Iris pigment epithelial cell (primary cell): ENCODE measurements around the gene MMP15.
"Not testable (repeated sequence)": the region's sequence is repeated elsewhere in the genome, so short reads cannot be mapped to it uniquely, and the experiment has no call there.

ENCODE experiments used
- DNase-seq: peaks from one replicate; pipeline ENCODE4 v3.0.0-alpha.2; 2011; ENCODE audit warnings: low read depth

MMP15 gene

DNA sequence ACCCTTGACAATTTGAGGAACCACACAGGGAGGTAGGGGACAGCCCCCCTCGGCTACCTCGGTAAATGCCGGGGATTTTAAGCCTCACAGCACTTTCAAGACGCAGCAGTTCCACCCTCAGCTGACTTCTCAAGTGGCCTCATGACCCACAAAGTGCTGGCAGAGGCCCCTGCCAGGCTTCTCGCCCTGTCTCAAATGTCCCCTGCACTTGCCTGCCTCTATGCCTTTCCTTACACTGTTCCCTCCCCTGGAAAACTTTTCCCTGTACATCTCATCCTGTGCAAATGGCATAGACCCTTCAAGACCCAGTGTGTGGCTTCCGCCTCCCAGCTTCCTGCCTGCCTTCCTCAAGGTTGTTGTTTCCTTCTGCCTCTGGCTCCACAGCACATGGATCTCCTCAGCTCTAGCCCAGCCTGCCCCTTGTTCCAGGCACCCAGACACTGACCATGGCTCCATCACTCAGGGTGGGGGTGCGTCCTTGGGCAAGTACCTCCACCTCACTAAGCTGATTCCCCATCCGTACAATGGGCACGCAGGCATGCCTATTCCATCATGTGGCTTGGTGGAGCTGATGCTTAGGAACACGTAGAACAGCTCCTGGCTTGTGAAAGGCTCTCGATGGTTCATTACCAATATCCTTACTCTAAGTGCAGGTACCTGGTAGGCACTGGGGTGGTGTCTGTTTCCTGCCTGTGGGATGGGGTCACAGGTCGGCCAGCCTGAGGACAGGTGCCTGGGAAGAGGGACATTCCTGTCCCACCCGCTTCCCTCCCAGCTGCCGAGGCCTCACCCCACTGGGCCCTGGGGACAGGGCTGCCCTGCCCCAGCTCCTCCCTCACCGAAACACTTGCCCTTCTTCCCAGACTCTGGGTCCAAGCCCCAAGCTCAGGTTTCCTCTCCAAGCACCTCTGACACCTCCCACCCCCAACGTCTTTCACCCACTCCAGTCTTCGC lies 24.0 kb downstream of the MMP15 start:
- DNase-seq: no peak

DNA sequence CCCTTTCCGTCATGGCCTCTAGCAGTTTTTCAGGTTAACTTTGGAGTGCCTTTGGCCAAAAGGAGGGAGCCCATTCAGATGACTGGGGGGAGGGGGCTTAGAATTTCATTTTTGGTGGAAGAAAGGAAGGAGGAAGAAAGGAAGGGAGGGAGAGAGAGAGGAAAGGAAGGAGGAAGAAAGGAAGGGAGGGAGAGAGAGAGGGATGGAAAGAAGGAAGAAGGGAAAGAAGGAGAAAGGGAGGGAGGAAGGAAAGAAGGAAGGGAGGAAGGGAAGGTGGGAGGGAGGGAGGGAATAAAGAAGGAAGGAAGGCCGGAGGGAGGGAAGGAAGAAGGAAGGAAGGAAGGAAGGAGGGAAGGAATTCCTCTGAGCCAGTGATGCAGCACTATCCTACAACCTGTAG lies 25.7 kb downstream of the MMP15 start:
- DNase-seq: no peak

DNA sequence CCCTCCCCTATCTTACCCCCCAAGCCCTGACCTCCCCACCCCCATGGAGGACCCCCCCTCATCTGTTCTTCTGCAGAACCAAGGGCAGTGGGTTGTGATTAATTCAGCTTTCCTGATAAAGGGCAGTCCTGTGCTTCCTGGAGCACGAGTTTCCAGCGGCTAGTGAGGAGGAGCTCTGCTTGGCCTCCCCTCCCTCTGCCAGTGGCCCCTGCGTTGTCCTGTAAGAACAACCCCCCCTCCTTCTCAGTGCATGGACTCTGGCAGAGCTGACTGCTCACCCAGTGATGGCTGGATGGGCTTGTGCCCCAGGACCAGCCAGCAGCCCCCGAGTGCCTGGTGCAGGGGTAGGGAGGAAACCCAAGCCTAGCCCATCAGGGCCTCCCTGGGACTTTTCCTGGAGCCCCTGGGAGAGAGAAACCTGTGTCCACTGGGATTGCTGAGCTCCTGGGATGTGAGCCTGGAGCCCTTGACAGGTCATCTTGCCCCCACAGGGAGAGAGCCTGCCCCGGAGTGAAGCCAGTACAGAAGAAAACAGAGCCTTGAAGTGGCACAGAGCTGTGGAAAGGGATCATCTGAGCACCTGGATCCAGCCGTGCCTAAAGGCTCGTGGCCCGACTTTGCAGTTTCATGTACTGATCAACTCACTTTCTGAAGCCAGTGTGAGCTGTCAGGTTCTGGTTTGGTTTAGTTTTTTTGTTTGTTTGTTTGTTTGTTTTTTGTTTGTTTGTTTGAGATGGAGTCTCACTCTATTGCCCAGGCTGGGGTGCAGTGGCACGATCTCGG lies 26.5 kb downstream of the MMP15 start:
- no peak for DNase-seq

DNA sequence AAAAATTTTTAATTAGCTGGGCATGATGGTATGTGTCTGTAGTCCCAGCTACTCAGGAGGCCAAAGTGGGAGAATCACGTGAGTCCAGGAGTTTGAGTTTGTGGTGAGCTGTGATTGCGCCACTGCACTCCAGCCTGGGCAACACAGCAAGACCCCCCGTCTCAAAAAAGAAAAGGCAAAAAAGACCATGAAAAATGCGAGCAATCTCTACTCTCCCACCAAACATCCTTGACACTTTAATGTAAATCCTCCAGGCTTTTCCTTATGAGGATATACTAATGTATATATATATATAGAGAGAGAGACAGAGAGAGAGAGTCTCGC lies 28.1 kb downstream of the MMP15 start:
- DNase-seq: no peak

DNA sequence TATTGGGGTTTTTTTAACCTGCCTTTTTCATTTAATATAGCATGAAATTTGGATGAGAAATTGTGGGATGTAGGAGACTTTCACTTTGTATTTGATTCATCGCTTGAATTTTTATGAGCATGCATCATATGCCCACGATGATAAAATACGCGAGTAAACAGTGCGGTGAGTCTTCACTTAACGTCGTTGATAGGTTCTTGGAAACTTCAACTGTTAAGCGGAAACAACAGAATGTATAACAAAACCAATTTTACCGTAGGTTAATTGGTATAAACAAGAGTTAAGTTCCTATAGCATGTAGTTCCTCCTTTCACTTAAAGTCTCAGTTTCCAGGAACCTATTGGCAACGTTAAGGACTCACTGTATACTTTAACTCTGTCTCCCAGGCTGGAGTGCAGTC lies 28.7 kb downstream of the MMP15 start:
- DNase-seq: no peak

DNA sequence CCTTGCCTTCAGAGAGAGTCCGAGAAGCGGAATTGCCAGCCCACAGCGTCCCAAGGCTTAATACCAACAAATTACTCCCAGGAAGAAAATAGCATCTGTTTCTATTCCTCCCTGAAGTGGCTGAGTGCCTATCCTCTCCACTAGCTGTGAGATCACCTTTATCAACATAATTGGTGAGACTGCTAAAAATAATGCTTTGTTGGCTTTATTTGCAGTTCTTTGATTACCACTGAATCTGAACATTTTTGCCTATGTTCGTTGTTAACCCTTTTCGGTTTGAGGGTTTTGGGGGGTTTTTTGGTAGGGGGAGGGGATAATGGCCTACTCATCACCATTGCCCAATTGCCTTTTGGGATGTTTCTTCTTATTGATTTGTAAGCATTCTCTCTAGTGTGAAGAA lies 31.0 kb downstream of the MMP15 start:
- no peak for DNase-seq

DNA sequence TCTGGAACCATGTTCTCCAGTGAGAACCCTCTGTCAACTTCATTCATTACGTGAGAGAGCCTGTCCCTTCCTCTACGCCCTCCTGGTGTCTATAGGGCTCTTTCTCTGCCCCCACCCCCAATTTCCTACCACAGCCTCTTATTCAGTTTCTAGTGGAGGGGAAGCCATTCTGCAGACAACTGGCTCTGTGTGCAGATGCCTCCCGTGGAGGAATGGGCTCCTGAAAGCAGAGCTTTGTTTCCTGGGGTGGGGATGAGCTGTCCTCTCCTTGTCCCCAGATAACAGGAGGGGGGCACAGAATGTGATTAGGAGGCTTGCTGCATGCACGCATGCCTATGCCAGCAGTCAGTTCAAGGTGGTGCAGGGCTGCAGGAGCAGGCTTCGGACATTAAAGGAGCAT lies 31.6 kb downstream of the MMP15 start:
- no peak for DNase-seq

DNA sequence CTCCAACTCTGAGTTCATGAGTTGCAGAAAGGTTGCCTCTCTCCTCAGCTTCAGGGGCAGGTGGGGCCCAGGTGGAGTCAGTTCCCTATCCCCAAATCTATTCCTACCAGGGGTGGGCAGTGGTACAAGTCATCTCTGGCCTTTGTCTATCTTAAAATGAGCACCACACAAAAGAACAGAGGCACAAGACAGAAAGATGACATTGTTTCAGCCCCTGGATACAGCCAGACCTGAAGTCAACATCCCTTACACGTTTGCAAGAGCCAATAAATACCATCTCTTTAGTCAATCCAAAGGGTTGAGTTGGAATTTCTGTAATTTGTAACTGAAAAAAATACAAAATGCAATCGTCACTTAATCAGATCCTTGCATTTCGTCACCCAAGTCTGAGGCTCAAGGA lies 32.2 kb downstream of the MMP15 start:
- no peak for DNase-seq

DNA sequence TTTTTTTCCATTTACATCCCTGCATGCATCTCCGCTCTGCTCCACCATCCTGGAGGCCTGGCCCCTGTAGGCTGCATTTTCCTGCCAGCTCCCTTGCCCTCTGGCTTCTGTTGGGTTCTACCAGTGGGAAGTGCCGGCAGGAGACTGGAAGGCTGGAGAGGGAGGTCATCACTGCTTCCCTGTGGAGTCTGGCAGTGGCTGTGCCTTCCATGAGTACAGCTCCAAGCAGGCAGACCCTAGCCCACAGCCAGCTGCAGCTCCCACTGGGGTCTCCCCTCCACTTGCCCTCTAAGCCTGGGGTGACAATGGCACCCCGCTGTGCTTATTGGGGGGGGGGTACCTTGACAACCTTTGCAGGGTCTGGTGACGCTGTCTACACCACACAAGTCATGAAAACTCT lies 37.3 kb downstream of the MMP15 start:
- DNase-seq: no peak

DNA sequence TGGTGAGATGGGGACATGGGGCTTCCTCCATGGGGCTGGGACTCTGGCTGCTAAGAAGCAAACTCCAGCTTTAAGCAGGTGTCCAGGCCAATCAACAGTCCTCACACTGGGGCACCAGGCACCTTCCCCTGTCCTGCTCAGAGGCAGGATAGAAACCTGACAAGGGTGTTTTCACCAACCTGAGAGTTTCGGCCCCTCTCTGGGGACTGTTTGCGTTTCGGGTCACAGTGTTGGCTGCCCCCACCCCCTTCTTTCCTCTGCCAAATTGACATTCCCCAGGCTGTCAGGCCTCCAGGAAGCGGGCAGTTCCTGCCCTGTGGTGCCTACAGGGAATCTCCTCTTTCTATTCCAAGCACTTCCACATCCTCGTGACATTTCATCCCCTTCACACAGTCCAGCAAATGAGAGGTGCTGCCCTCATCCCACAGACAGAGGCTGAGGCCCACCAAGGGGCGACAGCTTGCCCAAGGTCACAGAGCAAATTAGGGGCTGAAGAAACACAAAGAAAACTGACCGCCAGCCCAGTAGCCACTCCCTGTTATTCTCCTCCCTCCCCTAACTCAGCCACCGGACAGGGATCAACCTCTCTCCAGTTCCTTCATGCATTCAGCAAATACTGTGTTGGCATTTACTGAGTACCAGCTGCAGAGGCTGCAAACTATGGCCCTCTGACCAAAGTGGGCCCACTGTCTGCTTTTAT lies 38.0 kb downstream of the MMP15 start:
- no peak for DNase-seq

DNA sequence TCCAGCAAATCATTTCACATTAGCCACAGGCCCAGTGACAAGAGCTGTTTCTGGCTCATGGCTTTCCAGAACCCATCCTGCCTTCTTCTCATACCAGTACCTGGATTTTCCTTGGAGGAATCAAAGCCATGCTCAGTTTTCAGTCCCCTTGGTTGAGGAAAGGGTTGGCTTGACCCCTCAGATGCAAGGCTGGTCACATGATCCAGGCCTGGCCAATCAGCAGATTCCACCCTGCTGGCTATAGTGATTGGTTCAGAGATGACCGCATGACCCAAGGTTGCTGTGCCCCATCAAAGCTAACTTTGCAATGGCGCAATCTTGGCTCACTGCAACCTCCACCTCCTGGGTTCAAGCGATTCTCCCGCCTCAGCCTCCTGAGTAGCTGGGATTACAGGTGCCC lies 45.0 kb downstream of the MMP15 start:
- DNase-seq: no peak

DNA sequence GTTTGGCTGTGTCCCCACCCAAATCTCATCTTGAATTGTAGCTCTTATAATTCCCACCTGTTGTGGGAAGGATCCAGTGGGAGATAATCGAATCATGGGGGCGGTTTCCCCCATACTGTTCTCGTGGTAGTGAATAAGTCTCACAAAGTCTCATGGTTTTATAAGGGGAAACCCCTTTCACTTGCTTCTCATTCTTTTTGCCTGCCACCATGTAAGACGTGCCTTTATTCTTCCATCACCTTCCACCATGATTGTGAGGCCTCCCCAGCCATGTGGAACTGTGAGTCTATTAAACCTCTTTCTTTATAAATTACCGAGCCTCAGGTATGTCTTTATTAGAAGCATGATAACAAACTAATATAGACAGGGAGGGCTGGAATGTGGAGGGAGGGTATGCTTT lies 46.6 kb downstream of the MMP15 start:
- DNase-seq: not testable (repeated sequence)

DNA sequence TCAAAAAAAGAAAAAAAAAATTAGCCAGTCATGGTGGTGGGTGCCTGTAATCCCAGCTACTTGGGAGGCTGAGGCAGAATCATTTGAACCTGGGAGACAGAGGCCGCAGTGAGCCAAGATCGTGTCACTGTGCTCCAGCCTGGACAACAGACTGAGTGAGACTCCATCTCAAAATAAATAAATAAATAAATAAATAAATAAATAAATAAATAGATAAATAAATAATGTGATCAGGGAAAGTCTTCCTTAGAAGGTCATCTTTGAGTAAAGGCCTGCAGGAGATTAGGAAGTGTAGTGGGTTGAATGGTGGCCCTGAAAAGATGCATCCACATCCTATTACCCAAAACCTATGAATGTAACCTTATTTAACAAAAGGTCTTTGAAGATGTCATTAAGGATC lies 47.5 kb downstream of the MMP15 start:
- not testable (repeated sequence) for DNase-seq

DNA sequence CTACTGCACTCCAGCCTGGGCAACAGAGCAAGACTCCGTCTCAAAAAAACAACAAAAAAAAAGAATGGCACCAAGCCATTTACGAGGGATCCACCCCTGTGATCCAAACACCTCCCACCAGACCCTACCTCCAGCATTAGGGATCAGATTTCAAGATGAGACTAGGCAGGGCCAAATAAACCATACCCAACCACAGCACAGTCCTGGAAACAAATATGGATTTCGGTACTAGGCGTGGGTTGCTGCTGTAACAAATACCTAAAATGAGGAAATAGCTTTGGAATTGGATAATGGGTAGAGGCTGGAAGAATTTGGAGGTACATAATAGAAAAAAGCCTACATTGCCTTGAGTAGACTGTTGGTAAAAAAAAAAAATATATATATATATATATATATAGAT lies 49.1 kb downstream of the MMP15 start:
- DNase-seq: no peak

DNA sequence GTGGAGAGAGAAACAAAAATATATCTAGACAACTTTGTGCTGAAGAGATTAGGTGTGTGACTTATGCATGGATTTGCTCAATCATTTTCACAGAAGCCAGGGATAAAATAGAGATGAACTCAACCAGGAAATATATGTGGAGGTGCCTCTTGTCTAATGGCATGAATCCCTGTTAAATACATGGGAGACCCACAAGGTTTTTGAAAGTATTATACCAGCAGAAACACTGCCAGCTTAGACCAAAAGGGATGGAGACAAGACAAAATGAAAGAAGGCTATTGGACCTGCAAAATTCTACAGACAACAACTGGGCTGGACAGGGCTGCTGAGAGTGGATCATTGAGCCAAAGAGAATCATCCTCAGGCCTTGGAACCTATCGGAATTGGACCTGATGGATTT lies 51.0 kb downstream of the MMP15 start:
- DNase-seq: no peak

DNA sequence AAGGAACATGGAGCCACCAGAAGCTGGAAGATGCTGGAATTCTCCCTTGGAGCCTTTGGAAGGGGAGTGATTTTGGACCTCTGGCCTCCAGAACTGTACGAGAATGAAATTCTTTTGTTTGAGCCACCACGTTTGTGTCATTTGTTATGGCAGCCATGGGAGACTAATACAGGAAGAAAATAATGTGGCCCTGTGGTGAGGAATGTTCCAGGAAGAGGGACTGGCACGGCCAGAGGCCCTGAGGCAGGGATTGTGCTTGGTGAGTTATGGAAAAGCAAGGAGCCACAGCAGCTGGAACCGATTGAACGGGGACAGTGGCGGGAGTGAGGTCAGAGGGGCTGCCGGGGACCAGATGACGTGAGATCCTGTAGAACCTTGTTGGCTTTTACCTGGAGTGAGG lies 52.2 kb downstream of the MMP15 start:
- DNase-seq: no peak

DNA sequence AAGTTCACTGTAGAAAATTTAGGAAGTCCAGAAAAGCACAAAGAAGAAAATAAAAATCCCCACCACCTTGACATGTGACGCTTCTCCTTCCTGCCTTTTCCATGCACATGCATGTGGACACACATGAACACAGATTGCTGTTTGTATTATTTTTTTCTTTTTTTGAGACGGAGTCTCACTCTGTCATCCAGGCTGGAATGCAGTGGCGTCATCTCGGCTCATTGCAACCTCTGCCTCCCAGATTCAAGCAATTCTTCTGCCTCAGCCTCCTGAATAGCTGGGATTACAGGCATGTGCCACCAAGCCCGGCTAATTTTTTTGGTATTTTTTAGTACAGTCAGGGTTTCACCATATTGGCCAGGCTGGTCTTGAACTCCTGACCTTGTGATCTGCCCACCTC lies 55.1 kb downstream of the MMP15 start:
- not testable (repeated sequence) for DNase-seq

DNA sequence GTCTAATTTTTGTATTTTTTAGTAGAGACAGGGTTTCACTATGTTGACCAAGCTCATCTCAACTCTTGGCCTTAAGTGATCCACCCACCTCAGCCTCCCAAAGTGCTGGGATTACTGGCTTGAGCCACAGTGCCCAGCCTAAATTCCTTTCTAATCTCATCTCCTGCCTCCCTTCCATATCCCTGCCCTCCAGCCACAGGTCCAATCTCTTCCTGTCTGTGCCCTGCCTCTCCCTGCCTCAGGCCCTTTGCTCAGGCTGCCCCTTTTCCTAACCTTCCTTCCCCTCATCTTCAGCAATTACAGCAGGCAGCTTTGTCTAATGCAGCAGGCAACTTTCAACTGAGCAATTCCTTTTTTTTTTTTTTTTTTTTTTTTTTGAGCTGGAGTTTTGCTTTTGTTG lies 56.8 kb downstream of the MMP15 start:
- no peak for DNase-seq

DNA sequence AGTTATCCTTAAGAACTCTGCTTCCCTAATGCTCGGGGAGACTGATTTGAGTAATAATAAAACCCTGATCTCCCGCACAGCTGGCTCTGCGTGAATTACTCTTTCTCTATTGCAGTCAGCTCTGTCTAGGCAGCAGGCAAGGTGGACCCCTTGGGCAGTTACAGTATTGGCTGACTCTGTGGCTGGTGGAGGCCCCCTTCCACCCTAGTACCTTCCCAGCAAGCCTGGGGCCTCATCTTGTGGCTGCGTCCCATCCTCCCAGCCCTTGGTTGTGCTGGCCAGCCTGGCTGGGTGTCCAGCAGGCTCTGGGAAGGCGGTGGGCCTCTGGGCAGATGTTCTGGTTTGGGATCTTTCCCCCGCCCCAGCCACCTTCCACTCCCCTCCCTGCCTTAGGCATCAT lies 59.1 kb downstream of the MMP15 start:
- DNase-seq: no peak

DNA sequence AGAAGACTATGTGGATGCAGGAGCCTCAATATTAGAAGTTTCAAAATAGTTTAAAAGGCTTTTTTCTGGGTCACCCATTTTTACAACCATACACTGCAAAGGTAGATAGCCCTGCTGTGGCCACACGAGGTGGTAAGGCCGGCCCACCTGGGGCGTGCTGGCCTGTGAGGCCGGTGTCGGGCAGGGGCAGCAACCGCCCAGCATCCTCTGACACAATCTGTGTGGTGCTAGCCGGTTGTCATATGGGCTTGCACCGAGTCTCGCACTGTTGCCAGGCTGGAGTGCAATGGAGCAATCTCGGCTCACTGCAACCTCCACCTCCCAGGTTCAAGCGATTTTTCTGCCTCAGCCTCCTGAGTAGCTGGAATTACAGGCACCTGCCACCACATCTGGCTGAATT lies 59.6 kb downstream of the MMP15 start:
- DNase-seq: no peak

DNA sequence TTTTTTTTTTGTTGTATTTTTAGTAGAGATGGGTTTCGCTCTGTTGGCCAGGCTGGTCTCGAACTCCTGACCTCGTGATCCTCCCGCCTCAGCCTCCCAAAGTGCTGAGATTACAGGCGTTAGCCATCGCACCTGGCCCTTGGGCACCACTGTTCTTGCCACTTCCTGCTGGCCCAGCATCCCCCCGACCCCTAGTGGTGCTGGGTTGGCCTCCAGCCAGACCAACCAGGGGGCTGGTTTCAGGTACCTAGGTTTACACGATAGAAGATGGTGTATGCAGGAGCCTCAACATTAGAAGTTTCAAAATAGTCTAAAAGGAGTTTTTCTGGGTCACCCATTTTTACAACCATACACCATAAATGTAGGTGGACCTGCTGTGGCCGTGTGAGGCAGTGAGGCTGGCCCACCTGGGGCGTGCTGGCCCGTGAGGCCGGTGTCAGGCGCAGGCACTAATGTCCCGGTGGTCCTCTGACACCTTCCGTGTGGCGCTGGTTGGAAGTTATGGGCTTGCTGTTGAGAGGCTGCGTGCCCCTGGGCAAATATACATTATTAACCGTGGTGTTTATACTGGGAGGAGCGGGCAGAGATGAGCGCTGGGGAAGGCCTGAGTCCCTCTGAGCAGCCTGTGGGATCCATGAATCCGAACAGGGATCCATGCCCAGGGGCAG lies 60.2 kb downstream of the MMP15 start:
- no peak for DNase-seq
